Dermis lymphatic vessel endothelial cell (primary cell): ENCODE measurements around the gene ZNF57. TPM values are rescaled to one million over a fixed set of nuclear protein-coding genes. Genes with fewer than 3 reads are reported as not detected.

Experiments
- total RNA-seq: library from RNA; depleted of rRNA; stranded (reverse); fragments of >200 nt; gene quantifications from 2 replicates; pipeline ENCODE4 v1.2.1, GENCODE V29; 2014

Gene ZNF57
- 2.6 and 4.2 TPM in 2 replicates for total RNA-seq

GRCh38 chr19:2900296-2901252 lies at the start of gene ZNF57:
Gene ZNF57 (plus strand): TSS chr19:2900928. CDS start chr19:2901046, 118 bp downstream.

GRCh38 chr19:2867025-2867991 lies 33.4 kb upstream of the ZNF57 start, which contains the start of gene ZNF556:
Gene ZNF556 (plus strand): TSS chr19:2867335. CDS start chr19:2867422, 87 bp downstream.

GRCh38 chr19:2944775-2945574 lies 44.2 kb downstream of the ZNF57 start, which contains the start of gene ZNF77:
Gene ZNF77 (minus strand): TSS chr19:2944971. CDS start chr19:2944840, 131 bp downstream.

Other genes with a start within 250 kb of the ZNF57 start
- gene GNG7, start 198.2 kb upstream of the ZNF57 start, total RNA-seq, result 1.4 TPM in 2 replicates
- gene DIRAS1, start 179.6 kb upstream of the ZNF57 start, total RNA-seq, result 0.17 and 0.33 TPM in 2 replicates
- gene SLC39A3, start 160.9 kb upstream of the ZNF57 start, total RNA-seq, result 16.1 and 16.9 TPM in 2 replicates
- 27.4 and 27.6 TPM in 2 replicates for gene SGTA, start 117.7 kb upstream of the ZNF57 start, total RNA-seq
- 37.2 and 46.7 TPM in 2 replicates for gene THOP1, start 115.4 kb upstream of the ZNF57 start, total RNA-seq
- 3.4 and 3.9 TPM in 2 replicates for gene ZNF554, start 81.1 kb upstream of the ZNF57 start, total RNA-seq
- gene ZNF555, start 59.5 kb upstream of the ZNF57 start, total RNA-seq, result 5.6 and 6.4 TPM in 2 replicates
- gene ZNF556, start 33.6 kb upstream of the ZNF57 start, total RNA-seq, result not detected in 2 replicates
- 3.6 and 5.7 TPM in 2 replicates for gene ZNF77, start 44.0 kb downstream of the ZNF57 start, total RNA-seq
- gene TLE6, start 76.6 kb downstream of the ZNF57 start, total RNA-seq, result 1.7 TPM in 2 replicates
- gene TLE2, start 128.4 kb downstream of the ZNF57 start, total RNA-seq, result 4.8 and 6.0 TPM in 2 replicates
- 93.0 and 114 TPM in 2 replicates for gene TLE5, start 161.6 kb downstream of the ZNF57 start, total RNA-seq
- gene GNA11, start 193.4 kb downstream of the ZNF57 start, total RNA-seq, result 41.3 and 45.6 TPM in 2 replicates
- 0.09 TPM in 1 of 2 replicates, not detected in the other for gene GNA15, start 235.1 kb downstream of the ZNF57 start, total RNA-seq